ENCODE results near the gene FAM107B.

GRCh38 chr10:14670551-14671240 lies 104.0 kb downstream of the FAM107B start:
- no peak for TF ChIP-seq CTCF (IDR thresholded peaks at IDR 0.05)
- no peak for TF ChIP-seq POLR2A (IDR thresholded peaks at IDR 0.05)

Measured in adrenal gland (tissue), 5 donors.